Activated CD4-positive, alpha-beta memory T cell treated with anti-CD3 and anti-CD28 coated beads for 36 hours (primary cell): ENCODE data around the gene MPP2. TPM values are rescaled to one million over a fixed set of nuclear protein-coding genes. Genes with fewer than 3 reads are reported as not detected.

Source experiments
- CTCF ChIA-PET: fragments of 350-600 bp; sonication (Branson Sonifier 250); formaldehyde crosslinking; loops from one replicate; lab custom pipeline; 2021; ENCODE audit warnings: antibody characterized with exemption, inconsistent platforms; lab: Charles Lee
- POLR2A ChIA-PET: fragments of 350-600 bp; sonication (Branson Sonifier 250); formaldehyde crosslinking; loops from one replicate; lab custom pipeline; 2021; ENCODE audit warnings: antibody characterized with exemption; lab: Charles Lee
- DNase-seq: peaks from one replicate; pipeline ENCODE4 v3.0.0-alpha.2; 2020
- H3K27ac Mint-ChIP-seq: one replicate; pipeline ENCODE4 v1.8.0; 2021; ENCODE audit warnings: mixed read lengths
- H3K27me3 Mint-ChIP-seq: one replicate; pipeline ENCODE4 v1.8.0; 2021; ENCODE audit warnings: mixed read lengths
- H3K36me3 Mint-ChIP-seq: one replicate; pipeline ENCODE4 v1.8.0; 2021; ENCODE audit warnings: mixed read lengths
- H3K4me1 Mint-ChIP-seq: one replicate; pipeline ENCODE4 v1.8.0; 2021; ENCODE audit warnings: low read depth, mixed read lengths
- H3K4me3 Mint-ChIP-seq: one replicate; pipeline ENCODE4 v1.8.0; 2021; ENCODE audit warnings: mild to moderate bottlenecking, mixed read lengths
- H3K9me3 Mint-ChIP-seq: one replicate; pipeline ENCODE4 v1.8.0; 2021; ENCODE audit warnings: mixed read lengths
- intact Hi-C: fragments of 100-400 bp; cut with micrococcal nuclease; formaldehyde crosslinking; loops from one replicate; pipeline ENCODE4 v1.15.1; 2023
- total RNA-seq, 2 experiments: library from RNA; stranded (reverse); gene quantifications; one replicate each; pipeline ENCODE4 v1.2.3, GENCODE V29; 2021

The MPP2 gene
- total RNA-seq, 2 experiments from 2014 or later: 1.8 to 2.0 TPM

- ChIA-PET CTCF (interaction anchor here (0.6 kb wide), 1 partner anchor 10 kb away, joined by 4 read pairs; no protein-coding TSS in a partner anchor), POLR2A (interaction anchor here (0.6 kb wide), 1 partner anchor 25 kb away, joined by 3 read pairs; no protein-coding TSS in a partner anchor)
- H3K27ac Mint-ChIP-seq: no peak overlapping the region
Measured at GRCh38 chr17:43840814-43841213, 66.5 kb downstream of the MPP2 start.

GRCh38 chr17:43839670-43840108 lies 67.6 kb downstream of the MPP2 start:
- CTCF ChIA-PET: interaction anchor here (0.6 kb wide), 1 partner anchor 10 kb away, joined by 3 read pairs; no protein-coding TSS in a partner anchor
- no peak for DNase-seq
- Mint-ChIP-seq H3K27me3 (peaks cover 11% of the 10 kb centered on the region), H3K36me3 (no peaks in the 10 kb centered on the region), H3K27ac (no peak overlapping the region), H3K4me1 (no peaks in the 10 kb centered on the region), H3K9me3 (no peaks in the 10 kb centered on the region), H3K4me3 (no peak overlapping the region)
- intact Hi-C loops: loop anchor here (10.0 kb wide), 1 partner anchor 55 kb away; the partner anchor contains the start of gene CFAP97D1
- POLR2A ChIA-PET: no interaction called here

More at GRCh38 chr17:43840814-43841213, 66.5 kb downstream of the MPP2 start:
- intact Hi-C loops: loop anchor here (10.0 kb wide), 1 partner anchor 56 kb away; the partner anchor contains the start of gene CFAP97D1
- H3K27me3 Mint-ChIP-seq: peaks cover 12% of the 10 kb centered on the region
- no peaks in the 10 kb centered on the region for H3K36me3 Mint-ChIP-seq
- H3K4me3 Mint-ChIP-seq: no peak overlapping the region
- no peaks in the 10 kb centered on the region for H3K9me3 Mint-ChIP-seq
- no peaks in the 10 kb centered on the region for H3K4me1 Mint-ChIP-seq
- no peak for DNase-seq

DNA sequence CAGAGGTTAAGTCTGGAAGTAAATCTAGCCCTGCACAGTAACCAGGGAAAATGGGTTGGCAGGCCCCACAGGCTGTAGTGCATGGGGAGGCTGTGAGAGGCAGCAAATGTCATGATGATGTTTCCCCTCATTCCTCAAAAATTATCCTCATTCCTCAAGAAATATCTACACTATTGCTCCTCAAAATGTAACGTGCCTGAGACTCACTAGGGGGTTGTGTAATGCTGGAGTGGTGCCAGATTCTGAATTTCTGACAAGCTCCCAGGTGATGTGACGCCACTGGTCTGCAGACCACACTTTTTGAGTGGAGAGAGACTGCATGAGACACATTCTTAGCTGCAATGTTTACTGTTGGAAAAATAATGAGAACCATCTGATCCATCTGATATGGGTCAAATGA lies 73.2 kb downstream of the MPP2 start:
- intact Hi-C loops: no loop called here
- ChIA-PET POLR2A (no interaction called here), CTCF (no interaction called here)
- DNase-seq: no peak
- peaks cover 23% of the 10 kb centered on the region for H3K27me3 Mint-ChIP-seq
- H3K4me1 Mint-ChIP-seq: peaks cover 22% of the 10 kb centered on the region
- no peak overlapping the region for H3K4me3 Mint-ChIP-seq
- no peaks in the 10 kb centered on the region for H3K36me3 Mint-ChIP-seq
- no peak overlapping the region for H3K27ac Mint-ChIP-seq
- no peaks in the 10 kb centered on the region for H3K9me3 Mint-ChIP-seq

GRCh38 chr17:43832976-43833829 lies 74.1 kb downstream of the MPP2 start, which contains the start of gene MPP3:
TSS of gene MPP3 (minus strand) at chr17:43833146. CDS start at chr17:43831906, 1,240 bp downstream.
- Mint-ChIP-seq H3K36me3 (no peaks in the 10 kb centered on the region), H3K27ac (no peak within 1 kb of the TSS), H3K4me1 (peaks cover 22% of the 10 kb centered on the region), H3K4me3 (peak within 1 kb of the TSS; percentile 70), H3K9me3 (no peaks in the 10 kb centered on the region), H3K27me3 (peaks cover 23% of the 10 kb centered on the region)
- CTCF ChIA-PET: no interaction called here
- POLR2A ChIA-PET: no interaction called here
- intact Hi-C loops: no loop called here
- DNase-seq: peak; percentile 41

DNA sequence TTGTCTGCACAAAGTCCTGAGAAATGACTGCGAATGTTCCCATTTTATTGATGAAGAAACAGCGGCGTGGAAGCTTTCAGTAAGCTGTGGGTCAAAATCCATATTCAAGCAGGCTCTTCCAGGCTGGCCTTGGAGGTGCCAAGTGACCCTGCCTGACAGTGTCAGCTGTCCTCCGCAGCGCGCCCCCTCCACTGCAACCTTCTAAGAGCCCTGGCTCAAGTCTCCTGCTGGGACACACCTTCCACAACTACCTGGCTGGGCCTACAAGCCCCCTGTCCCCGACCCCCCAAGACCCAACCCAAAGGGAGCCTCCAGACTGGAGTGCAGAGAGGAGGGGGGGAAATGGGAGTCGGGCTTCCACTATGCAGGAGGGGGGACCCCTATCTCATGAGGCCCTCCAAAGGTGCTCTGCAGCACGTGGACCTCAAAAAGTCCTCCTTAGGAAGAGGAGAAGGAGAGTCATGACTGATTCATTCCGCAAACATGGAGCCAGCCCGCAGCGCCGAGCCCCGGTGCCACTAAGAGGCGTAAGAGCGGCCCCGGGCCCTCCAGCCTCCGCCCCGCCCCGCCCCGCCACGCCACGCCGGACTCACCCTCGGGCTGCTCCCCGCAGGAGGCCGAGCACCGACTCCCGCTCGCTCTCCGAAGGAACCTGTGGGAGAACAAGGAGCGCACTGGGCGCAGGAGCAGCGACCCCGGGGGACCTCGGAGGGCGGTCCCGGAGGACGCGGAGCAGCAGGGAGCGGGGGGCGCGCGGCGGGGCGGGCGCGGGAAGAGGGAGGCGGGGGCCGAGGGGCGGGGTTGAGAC lies 75.0 kb downstream of the MPP2 start:
- peak; percentile 25 for DNase-seq
- Mint-ChIP-seq H3K36me3 (no peaks in the 10 kb centered on the region), H3K4me1 (peaks cover 22% of the 10 kb centered on the region), H3K27me3 (peaks cover 22% of the 10 kb centered on the region), H3K27ac (no peak overlapping the region), H3K9me3 (no peaks in the 10 kb centered on the region), H3K4me3 (peak overlapping the region; percentile 70)
- CTCF ChIA-PET: interaction anchor here (1.3 kb wide), 1 partner anchor 12 kb away, joined by 5 read pairs; no protein-coding TSS in a partner anchor
- POLR2A ChIA-PET: no interaction called here
- intact Hi-C loops: no loop called here

GRCh38 chr17:43831633-43832032 lies 75.7 kb downstream of the MPP2 start:
- ChIA-PET CTCF (interaction anchor here (1.3 kb wide), 1 partner anchor 13 kb away, joined by 5 read pairs; no protein-coding TSS in a partner anchor), POLR2A (no interaction called here)
- H3K27me3 Mint-ChIP-seq: peaks cover 22% of the 10 kb centered on the region
- no peak for DNase-seq
- H3K4me3 Mint-ChIP-seq: no peak overlapping the region
- H3K9me3 Mint-ChIP-seq: no peaks in the 10 kb centered on the region
- intact Hi-C loops: no loop called here
- H3K36me3 Mint-ChIP-seq: no peaks in the 10 kb centered on the region
- peaks cover 22% of the 10 kb centered on the region for H3K4me1 Mint-ChIP-seq
- no peak overlapping the region for H3K27ac Mint-ChIP-seq

DNA sequence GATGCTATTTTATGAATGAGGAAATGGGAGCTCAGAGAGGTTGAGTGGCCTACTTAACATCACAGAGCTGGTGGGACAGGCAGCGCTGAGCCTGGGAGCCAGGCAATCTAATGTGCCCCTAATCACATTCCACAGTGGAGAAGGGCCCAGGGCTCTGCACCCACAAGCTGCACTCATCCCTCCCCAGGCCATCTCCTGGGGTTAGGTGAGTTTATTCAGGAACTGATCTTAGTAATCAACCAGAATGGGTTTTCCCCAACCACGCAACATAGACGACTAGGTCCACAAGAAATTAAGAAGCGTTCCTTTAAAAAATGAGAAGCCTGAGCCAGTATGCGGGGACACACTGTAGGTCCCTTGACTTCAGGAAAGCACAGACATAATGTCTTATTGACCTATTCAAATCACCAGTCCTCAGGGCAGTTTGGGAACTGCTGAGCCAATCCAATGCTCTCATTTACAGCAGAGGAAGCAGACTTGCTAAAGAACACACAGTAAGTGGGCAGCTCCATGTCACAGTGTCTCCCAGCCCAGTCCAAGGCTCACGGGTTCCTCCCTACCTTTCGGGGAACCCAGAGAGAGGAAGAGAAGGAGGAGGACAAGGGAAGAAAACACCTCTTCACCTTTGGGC lies 76.7 kb downstream of the MPP2 start:
- H3K4me1 Mint-ChIP-seq: peaks cover 22% of the 10 kb centered on the region
- ChIA-PET CTCF (interaction anchor here (2.0 kb wide), 1 partner anchor 16 kb away, joined by 8 read pairs; the partner anchor contains the start of gene CD300LG), POLR2A (no interaction called here)
- intact Hi-C loops: no loop called here
- H3K36me3 Mint-ChIP-seq: no peaks in the 10 kb centered on the region
- H3K27ac Mint-ChIP-seq: no peak overlapping the region
- DNase-seq: peak; percentile 31
- H3K9me3 Mint-ChIP-seq: no peaks in the 10 kb centered on the region
- no peak overlapping the region for H3K4me3 Mint-ChIP-seq
- H3K27me3 Mint-ChIP-seq: peaks cover 21% of the 10 kb centered on the region

DNA sequence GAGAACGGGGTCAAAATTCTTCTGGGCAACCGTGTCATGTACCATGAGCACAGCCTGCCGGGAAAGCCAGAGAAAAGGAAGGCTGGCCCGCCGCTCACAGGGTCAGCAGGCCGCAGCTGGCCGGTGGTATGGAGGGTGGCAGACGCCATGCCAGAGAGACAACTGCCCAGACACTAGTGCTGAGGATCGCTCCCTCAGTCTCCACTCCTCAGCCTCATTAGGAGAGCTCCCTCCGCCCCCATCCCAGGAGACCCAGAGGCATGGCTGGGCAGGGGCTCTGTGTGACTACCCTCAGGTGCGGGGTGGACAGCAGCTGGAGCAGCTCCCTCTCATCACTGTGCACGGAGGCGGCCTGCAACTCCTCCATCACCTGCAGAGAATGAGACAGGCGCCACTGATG lies 77.6 kb downstream of the MPP2 start:
- Mint-ChIP-seq H3K4me1 (peaks cover 22% of the 10 kb centered on the region), H3K36me3 (no peaks in the 10 kb centered on the region), H3K4me3 (no peak overlapping the region), H3K9me3 (no peaks in the 10 kb centered on the region), H3K27me3 (peaks cover 21% of the 10 kb centered on the region), H3K27ac (no peak overlapping the region)
- POLR2A ChIA-PET: no interaction called here
- no peak for DNase-seq
- CTCF ChIA-PET: interaction anchor here (2.0 kb wide), 1 partner anchor 17 kb away, joined by 8 read pairs; the partner anchor contains the start of gene CD300LG
- intact Hi-C loops: no loop called here

- H3K27me3 Mint-ChIP-seq: peaks cover 8% of the 10 kb centered on the region
- peaks cover 15% of the 10 kb centered on the region for H3K4me1 Mint-ChIP-seq
- POLR2A ChIA-PET: no interaction called here
- no peaks in the 10 kb centered on the region for H3K9me3 Mint-ChIP-seq
- intact Hi-C loops: no loop called here
- no peaks in the 10 kb centered on the region for H3K36me3 Mint-ChIP-seq
- no peak for DNase-seq
- H3K27ac Mint-ChIP-seq: no peak overlapping the region
- no peak overlapping the region for H3K4me3 Mint-ChIP-seq
- CTCF ChIA-PET: no interaction called here
Measured at GRCh38 chr17:43827596-43827995, 79.7 kb downstream of the MPP2 start.

DNA sequence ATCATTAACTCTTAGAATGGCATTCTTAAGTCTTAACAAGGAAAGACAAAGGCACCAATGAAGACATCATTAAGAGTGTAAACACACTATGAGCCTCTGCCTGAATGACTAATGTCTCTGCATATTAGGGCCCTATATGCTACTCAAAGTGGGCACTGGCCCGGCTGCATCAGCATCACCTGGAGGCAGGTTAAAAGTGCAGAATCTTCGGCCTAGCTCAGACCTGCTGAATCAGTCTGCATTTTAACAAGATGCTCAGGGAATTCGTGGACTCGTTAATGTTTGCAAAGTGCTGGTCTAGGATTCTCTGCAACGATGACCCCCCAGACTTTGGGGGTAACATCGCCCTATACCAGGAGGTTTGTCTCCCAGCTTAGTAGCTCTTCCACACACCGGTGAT lies 81.1 kb downstream of the MPP2 start:
- intact Hi-C loops: no loop called here
- ChIA-PET POLR2A (no interaction called here), CTCF (interaction anchor here (1.2 kb wide), 1 partner anchor 20 kb away, joined by 3 read pairs; no protein-coding TSS in a partner anchor)

DNA sequence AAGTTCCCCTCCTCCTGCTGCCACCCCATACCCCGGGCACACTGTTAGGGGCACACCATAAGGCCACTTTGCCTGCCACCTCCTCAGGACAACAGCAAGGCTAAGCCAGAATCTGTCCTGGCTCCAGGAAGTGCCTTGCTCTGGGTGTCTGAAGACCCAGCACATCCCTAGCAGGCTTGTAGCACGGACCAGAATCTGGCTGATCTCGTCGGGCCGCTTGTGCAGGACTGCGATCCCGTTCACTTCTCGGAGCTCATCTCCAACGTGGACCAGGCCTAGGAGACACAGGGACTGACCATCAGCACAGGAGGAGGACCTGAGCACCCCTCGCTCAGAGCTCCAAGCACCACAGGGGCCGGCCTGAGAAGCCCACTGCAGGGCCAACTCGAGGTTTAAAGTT lies 81.8 kb downstream of the MPP2 start:
- Mint-ChIP-seq H3K27ac (no peak overlapping the region), H3K4me1 (peaks cover 4% of the 10 kb centered on the region), H3K36me3 (no peaks in the 10 kb centered on the region), H3K27me3 (no peaks in the 10 kb centered on the region), H3K4me3 (no peak overlapping the region), H3K9me3 (no peaks in the 10 kb centered on the region)
- POLR2A ChIA-PET: no interaction called here
- intact Hi-C loops: no loop called here
- CTCF ChIA-PET: interaction anchor here (1.2 kb wide), 2 partner anchors 20 to 131 kb away, joined by 3 read pairs; no protein-coding TSS in a partner anchor
- no peak for DNase-seq

More for the DNA sequence above, 81.1 kb downstream of the MPP2 start:
- Mint-ChIP-seq H3K4me1 (peaks cover 10% of the 10 kb centered on the region), H3K27me3 (peaks cover 3% of the 10 kb centered on the region), H3K9me3 (no peaks in the 10 kb centered on the region), H3K36me3 (no peaks in the 10 kb centered on the region), H3K27ac (no peak overlapping the region), H3K4me3 (no peak overlapping the region)
- no peak for DNase-seq
